Trophoblast cell (in vitro differentiated cells and primary cell): ENCODE measurements around the gene SEPTIN10.

Source experiments
- DNase-seq, 2 donors: peaks; one replicate each; pipeline ENCODE4 v3.0.0-alpha.2; 2016
- H2AFZ ChIP-seq: 2 replicates; pipeline ENCODE4 v1.6.1; 2013; ENCODE audit warnings: low read length, moderate library complexity, mild to moderate bottlenecking; ENCODE audit not compliant: insufficient read depth, poor library complexity
- H2AK5ac ChIP-seq: 2 replicates; pipeline ENCODE4 v1.6.1; 2013; ENCODE audit warnings: mild to moderate bottlenecking, low read length
- H2BK120ac ChIP-seq: 2 replicates; pipeline ENCODE4 v1.6.1; 2013; ENCODE audit warnings: low read length, mild to moderate bottlenecking, moderate library complexity; ENCODE audit not compliant: insufficient read depth, poor library complexity
- H2BK12ac ChIP-seq: 2 replicates; pipeline ENCODE4 v1.6.1; 2013; ENCODE audit warnings: mild to moderate bottlenecking, low read length, moderate library complexity
- H2BK5ac ChIP-seq: 2 replicates; pipeline ENCODE4 v1.6.1; 2013; ENCODE audit warnings: low read length, low read depth, moderate library complexity, mild to moderate bottlenecking; ENCODE audit not compliant: poor library complexity
- H3K14ac ChIP-seq: 2 replicates; pipeline ENCODE4 v1.6.1; 2013; ENCODE audit warnings: mild to moderate bottlenecking, low read length
- H3K18ac ChIP-seq: 2 replicates; pipeline ENCODE4 v1.6.1; 2013; ENCODE audit warnings: mild to moderate bottlenecking, low read length
- H3K23ac ChIP-seq: 2 replicates; pipeline ENCODE4 v1.6.1; 2013; ENCODE audit warnings: low read length
- H3K27ac ChIP-seq: 2 replicates; pipeline ENCODE4 v1.5.1; 2013; ENCODE audit warnings: low read depth, mild to moderate bottlenecking, inconsistent platforms, low read length, moderate library complexity
- H3K27me3 ChIP-seq: 2 replicates; pipeline ENCODE4 v1.6.1; 2013; ENCODE audit warnings: inconsistent platforms, mild to moderate bottlenecking, low read length, moderate library complexity; ENCODE audit not compliant: insufficient read depth
- H3K36me3 ChIP-seq, 2 experiments: 1 replicate in 1 of 2; 2 replicates in 1 of 2; pipeline ENCODE4 v1.6.1; 2013; ENCODE audit warnings: low read length in 2 of 2, mild to moderate bottlenecking in 2 of 2, moderate library complexity in 1 of 2; ENCODE audit not compliant: insufficient read depth in 2 of 2, control insufficient read depth in 1 of 2
- H3K4ac ChIP-seq: 2 replicates; pipeline ENCODE4 v1.6.1; 2013; ENCODE audit warnings: low read depth, mild to moderate bottlenecking, low read length, moderate library complexity
- H3K4me1 ChIP-seq, 2 experiments: 1 replicate in 1 of 2; 2 replicates in 1 of 2; pipeline ENCODE4 v1.6.1; 2013; ENCODE audit warnings: low read length in 2 of 2, mild to moderate bottlenecking in 2 of 2, moderate library complexity in 1 of 2; ENCODE audit not compliant: insufficient read depth in 2 of 2, control insufficient read depth in 1 of 2
- H3K4me2 ChIP-seq: 2 replicates; pipeline ENCODE4 v1.6.1; 2013; ENCODE audit warnings: inconsistent platforms, mild to moderate bottlenecking, low read length, moderate library complexity
- H3K4me3 ChIP-seq: 2 replicates; pipeline ENCODE4 v1.5.1; 2013; ENCODE audit warnings: mild to moderate bottlenecking, low read depth, low read length, inconsistent platforms
- H3K79me1 ChIP-seq: one replicate; pipeline ENCODE4 v1.6.1; 2013; ENCODE audit warnings: low read length
- H3K79me2 ChIP-seq: 2 replicates; pipeline ENCODE4 v1.6.1; 2013; ENCODE audit warnings: low read length, mild to moderate bottlenecking; ENCODE audit not compliant: control insufficient read depth, insufficient read depth, poor library complexity
- H3K9ac ChIP-seq: 2 replicates; pipeline ENCODE4 v1.6.1; 2013; ENCODE audit warnings: mild to moderate bottlenecking, low read length
- H3K9me3 ChIP-seq: 2 replicates; pipeline ENCODE4 v1.6.1; 2013; ENCODE audit warnings: low read depth, mild to moderate bottlenecking, control low read depth, inconsistent platforms, low read length; ENCODE audit not compliant: insufficient read depth
- H4K12ac ChIP-seq: 2 replicates; pipeline ENCODE4 v1.6.1; 2013; ENCODE audit warnings: low read depth, mild to moderate bottlenecking, low read length, moderate library complexity
- H4K8ac ChIP-seq: 2 replicates; pipeline ENCODE4 v1.6.1; 2013; ENCODE audit warnings: low read depth, mild to moderate bottlenecking, low read length, moderate library complexity
- H4K91ac ChIP-seq: one replicate; pipeline ENCODE4 v1.6.1; 2013; ENCODE audit warnings: low read depth, mild to moderate bottlenecking, low read length, moderate library complexity
- WGBS: extraction: QIAGEN DNeasy Blood & Tissue Kit; methylation state at CpG from one replicate; pipeline ENCODE4 v1.1.7; 2013; ENCODE audit warnings: missing lambda C conversion rate; ENCODE audit not compliant: insufficient read length, insufficient coverage; ENCODE audit errors: extremely low coverage; 5-methylcytosine and 5-hydroxymethylcytosine counted together

The SEPTIN10 gene

GRCh38 chr2:109497463-109497862 lies 116.3 kb downstream of the SEPTIN10 start:
- no peak overlapping the region for H3K23ac ChIP-seq
- H3K4me1 ChIP-seq, result peaks cover 0 to 6% of the 10 kb centered on the region in 2 experiments
- DNase-seq, result no peak
- no peak overlapping the region for H3K14ac ChIP-seq
- H3K9ac ChIP-seq, result no peak overlapping the region
- H3K4me2 ChIP-seq, result no peak overlapping the region
- H3K18ac ChIP-seq, result no peak overlapping the region
- no peak overlapping the region for H2BK120ac ChIP-seq
- H3K79me2 ChIP-seq, result no peaks in the 10 kb centered on the region
- H4K12ac ChIP-seq, result no peak overlapping the region
- no peak overlapping the region for H3K27ac ChIP-seq
- no peak overlapping the region for H4K91ac ChIP-seq
- no peak overlapping the region for H2BK12ac ChIP-seq
- H4K8ac ChIP-seq, result no peak overlapping the region
- no peaks in the 10 kb centered on the region for H3K79me1 ChIP-seq
- no peaks in the 10 kb centered on the region for H3K27me3 ChIP-seq
- H3K4ac ChIP-seq, result no peak overlapping the region
- H3K36me3 ChIP-seq, result no peaks in the 10 kb centered on the region
- H2BK5ac ChIP-seq, result no peak overlapping the region
- no peaks in the 10 kb centered on the region for H3K9me3 ChIP-seq
- no CpG with 5 or more reads among the region's 8 CpGs for WGBS
- no peak overlapping the region for H2AFZ ChIP-seq
- H3K4me3 ChIP-seq, result no peak overlapping the region
- H2AK5ac ChIP-seq, result no peak overlapping the region

- H4K91ac ChIP-seq, result no peak overlapping the region
- no peak overlapping the region for H3K4ac ChIP-seq
- H3K79me2 ChIP-seq, result no peaks in the 10 kb centered on the region
- no peak overlapping the region for H3K14ac ChIP-seq
- DNase-seq, result no peak
- no peak overlapping the region for H3K4me3 ChIP-seq
- no peak overlapping the region for H3K4me2 ChIP-seq
- no peak overlapping the region for H3K9ac ChIP-seq
- no peak overlapping the region for H4K12ac ChIP-seq
- no peak overlapping the region for H2BK12ac ChIP-seq
- no peak overlapping the region for H3K27ac ChIP-seq
- H3K18ac ChIP-seq, result no peak overlapping the region
- no peaks in the 10 kb centered on the region for H3K36me3 ChIP-seq
- no peak overlapping the region for H2AK5ac ChIP-seq
- no peak overlapping the region for H3K23ac ChIP-seq
- H3K27me3 ChIP-seq, result no peaks in the 10 kb centered on the region
- H4K8ac ChIP-seq, result no peak overlapping the region
- peaks cover 0 to 2% of the 10 kb centered on the region in 2 experiments for H3K4me1 ChIP-seq
- peaks cover 3% of the 10 kb centered on the region for H3K9me3 ChIP-seq
- WGBS, result no CpG with 5 or more reads among the region's 3 CpGs
- H2AFZ ChIP-seq, result no peak overlapping the region
- H2BK5ac ChIP-seq, result no peak overlapping the region
- H2BK120ac ChIP-seq, result no peak overlapping the region
- H3K79me1 ChIP-seq, result no peaks in the 10 kb centered on the region
Measured at GRCh38 chr2:109494351-109494750, 119.4 kb downstream of the SEPTIN10 start.

GRCh38 chr2:109493176-109493935 lies 120.4 kb downstream of the SEPTIN10 start:
- H3K14ac ChIP-seq, result no peak overlapping the region
- H3K79me1 ChIP-seq, result peaks cover 2% of the 10 kb centered on the region
- no peak overlapping the region for H2AFZ ChIP-seq
- H2BK5ac ChIP-seq, result no peak overlapping the region
- no peak overlapping the region for H3K9ac ChIP-seq
- H2BK12ac ChIP-seq, result no peak overlapping the region
- no peak overlapping the region for H3K4ac ChIP-seq
- peak overlapping the region; percentile 52 for H3K23ac ChIP-seq
- 100% methylated on average over 4 of the region's 4 CpGs for WGBS
- H3K27me3 ChIP-seq, result no peaks in the 10 kb centered on the region
- no peak overlapping the region for H3K4me3 ChIP-seq
- no peak for DNase-seq
- no peaks in the 10 kb centered on the region for H3K79me2 ChIP-seq
- H3K4me2 ChIP-seq, result no peak overlapping the region
- no peak overlapping the region for H2AK5ac ChIP-seq
- H2BK120ac ChIP-seq, result no peak overlapping the region
- H3K18ac ChIP-seq, result no peak overlapping the region
- no peaks in the 10 kb centered on the region for H3K4me1 ChIP-seq
- H4K91ac ChIP-seq, result no peak overlapping the region
- H3K27ac ChIP-seq, result no peak overlapping the region
- peaks cover 6% of the 10 kb centered on the region for H3K9me3 ChIP-seq
- H3K36me3 ChIP-seq, result no peaks in the 10 kb centered on the region
- no peak overlapping the region for H4K8ac ChIP-seq
- no peak overlapping the region for H4K12ac ChIP-seq
